Measurements from ENCODE around the gene CAPN14.

DNA sequence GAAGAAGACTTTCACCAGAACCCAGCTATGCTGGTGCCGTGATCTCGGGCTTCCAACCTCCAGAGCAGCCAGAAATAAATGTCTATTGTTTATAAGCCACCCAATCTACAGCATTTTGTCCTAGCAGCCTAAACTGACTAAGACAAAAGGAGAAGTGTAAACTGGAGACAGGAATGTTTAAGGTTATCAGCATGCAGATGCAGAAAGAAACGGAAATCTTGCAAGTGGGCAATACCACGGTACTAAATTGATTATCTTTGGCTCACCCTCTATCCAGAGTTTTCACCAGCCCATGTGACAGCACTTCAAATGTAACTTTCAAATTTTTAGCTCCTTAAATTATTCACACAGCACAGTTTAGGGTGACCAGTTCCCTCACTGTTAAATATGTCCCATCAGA lies 5.7 kb upstream of the CAPN14 start:
- no peak for TF ChIP-seq EP300 (IDR thresholded peaks at IDR 0.05; ENCODE audit: borderline replicate concordance)
- TF ChIP-seq YY1 (IDR thresholded peaks at IDR 0.05; ENCODE audit: low read depth), result no peak
- TF ChIP-seq TCF12 (IDR thresholded peaks at IDR 0.05; ENCODE audit: low read depth), result no peak
- TF ChIP-seq, protein P1, sequence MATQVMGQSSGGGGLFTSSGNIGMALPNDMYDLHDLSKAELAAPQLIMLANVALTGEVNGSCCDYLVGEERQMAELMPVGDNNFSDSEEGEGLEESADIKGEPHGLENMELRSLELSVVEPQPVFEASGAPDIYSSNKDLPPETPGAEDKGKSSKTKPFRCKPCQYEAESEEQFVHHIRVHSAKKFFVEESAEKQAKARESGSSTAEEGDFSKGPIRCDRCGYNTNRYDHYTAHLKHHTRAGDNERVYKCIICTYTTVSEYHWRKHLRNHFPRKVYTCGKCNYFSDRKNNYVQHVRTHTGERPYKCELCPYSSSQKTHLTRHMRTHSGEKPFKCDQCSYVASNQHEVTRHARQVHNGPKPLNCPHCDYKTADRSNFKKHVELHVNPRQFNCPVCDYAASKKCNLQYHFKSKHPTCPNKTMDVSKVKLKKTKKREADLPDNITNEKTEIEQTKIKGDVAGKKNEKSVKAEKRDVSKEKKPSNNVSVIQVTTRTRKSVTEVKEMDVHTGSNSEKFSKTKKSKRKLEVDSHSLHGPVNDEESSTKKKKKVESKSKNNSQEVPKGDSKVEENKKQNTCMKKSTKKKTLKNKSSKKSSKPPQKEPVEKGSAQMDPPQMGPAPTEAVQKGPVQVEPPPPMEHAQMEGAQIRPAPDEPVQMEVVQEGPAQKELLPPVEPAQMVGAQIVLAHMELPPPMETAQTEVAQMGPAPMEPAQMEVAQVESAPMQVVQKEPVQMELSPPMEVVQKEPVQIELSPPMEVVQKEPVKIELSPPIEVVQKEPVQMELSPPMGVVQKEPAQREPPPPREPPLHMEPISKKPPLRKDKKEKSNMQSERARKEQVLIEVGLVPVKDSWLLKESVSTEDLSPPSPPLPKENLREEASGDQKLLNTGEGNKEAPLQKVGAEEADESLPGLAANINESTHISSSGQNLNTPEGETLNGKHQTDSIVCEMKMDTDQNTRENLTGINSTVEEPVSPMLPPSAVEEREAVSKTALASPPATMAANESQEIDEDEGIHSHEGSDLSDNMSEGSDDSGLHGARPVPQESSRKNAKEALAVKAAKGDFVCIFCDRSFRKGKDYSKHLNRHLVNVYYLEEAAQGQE (IDR thresholded peaks at IDR 0.05; ENCODE audit: low read depth), result no peak
- TF ChIP-seq FOXM1 (IDR thresholded peaks at IDR 0.05; ENCODE audit: borderline replicate concordance, low read depth), result no peak
- TF ChIP-seq TAF1 (IDR thresholded peaks at IDR 0.05; ENCODE audit: low read depth), result no peak

All from Ishikawa (cell line).